ENCODE measurements around the gene IP6K3. TPM values are rescaled to one million over a fixed set of nuclear protein-coding genes. Genes with fewer than 3 reads are reported as not detected.

Gene IP6K3
- polyA plus RNA-seq, 1 donor (not counting 4 experiments of a cell fraction or from before 2014, with no cell fraction given), result not detected

DNA sequence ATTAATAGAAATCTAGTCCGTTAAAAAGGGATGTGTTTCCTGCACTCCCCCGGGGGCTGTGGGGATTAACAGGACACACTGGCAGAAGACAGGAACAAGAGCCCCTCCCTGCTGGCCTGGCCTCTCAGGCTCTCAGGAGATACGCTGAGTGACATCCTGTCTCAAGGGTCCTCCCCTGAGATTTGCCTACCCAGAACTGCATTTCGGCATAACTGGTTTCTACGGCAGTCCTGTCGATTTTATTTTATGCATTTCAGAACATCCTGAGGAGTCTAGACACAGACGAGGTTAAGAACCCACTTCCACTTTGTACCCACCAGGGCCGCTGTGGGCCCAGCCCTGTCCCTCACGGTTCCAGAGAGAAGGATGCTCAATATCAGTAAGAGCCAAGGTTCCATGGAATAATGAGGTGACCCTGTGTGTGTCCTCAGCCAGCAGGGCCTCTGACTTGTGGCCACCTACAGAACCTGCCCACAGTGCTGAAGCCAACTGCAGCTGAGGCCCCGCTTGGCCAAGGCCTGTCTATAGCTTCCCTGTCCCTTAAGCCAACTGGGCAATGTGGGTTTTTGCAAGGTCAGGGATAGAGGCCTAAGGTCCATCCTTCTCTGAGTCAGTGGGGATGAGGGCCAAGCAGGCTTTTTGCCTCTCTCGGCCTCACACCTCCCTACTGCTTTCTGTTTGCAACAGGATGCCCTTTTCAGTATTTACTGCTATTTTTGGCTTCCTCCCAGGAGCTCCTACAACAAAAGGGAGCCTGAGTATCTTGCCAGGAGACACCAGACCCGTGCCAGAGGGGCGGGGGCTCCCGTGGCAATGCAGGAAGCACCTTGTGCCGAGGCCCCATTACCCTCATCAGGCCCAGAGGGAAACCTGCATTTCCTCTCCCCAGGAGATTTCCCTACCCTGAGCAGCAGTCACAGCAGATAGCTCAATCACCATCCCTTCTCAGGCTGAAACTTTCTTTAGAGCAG lies 49.9 kb downstream of the IP6K3 start:
- TF ChIP-seq, protein P1, sequence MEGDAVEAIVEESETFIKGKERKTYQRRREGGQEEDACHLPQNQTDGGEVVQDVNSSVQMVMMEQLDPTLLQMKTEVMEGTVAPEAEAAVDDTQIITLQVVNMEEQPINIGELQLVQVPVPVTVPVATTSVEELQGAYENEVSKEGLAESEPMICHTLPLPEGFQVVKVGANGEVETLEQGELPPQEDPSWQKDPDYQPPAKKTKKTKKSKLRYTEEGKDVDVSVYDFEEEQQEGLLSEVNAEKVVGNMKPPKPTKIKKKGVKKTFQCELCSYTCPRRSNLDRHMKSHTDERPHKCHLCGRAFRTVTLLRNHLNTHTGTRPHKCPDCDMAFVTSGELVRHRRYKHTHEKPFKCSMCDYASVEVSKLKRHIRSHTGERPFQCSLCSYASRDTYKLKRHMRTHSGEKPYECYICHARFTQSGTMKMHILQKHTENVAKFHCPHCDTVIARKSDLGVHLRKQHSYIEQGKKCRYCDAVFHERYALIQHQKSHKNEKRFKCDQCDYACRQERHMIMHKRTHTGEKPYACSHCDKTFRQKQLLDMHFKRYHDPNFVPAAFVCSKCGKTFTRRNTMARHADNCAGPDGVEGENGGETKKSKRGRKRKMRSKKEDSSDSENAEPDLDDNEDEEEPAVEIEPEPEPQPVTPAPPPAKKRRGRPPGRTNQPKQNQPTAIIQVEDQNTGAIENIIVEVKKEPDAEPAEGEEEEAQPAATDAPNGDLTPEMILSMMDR (optimal IDR thresholded peaks at IDR 0.05 in 1 of 3, IDR thresholded peaks at IDR 0.05 in 1 of 3, conservative IDR thresholded peaks at IDR 0.05 in 1 of 3; ENCODE audit: extremely low read depth in 1 of 3, insufficient read depth in 2 of 3, low read length in 3 of 3), result no peak
- no peak for TF ChIP-seq EZH2 (IDR thresholded peaks at IDR 0.05; ENCODE audit: low read length)
- Histone ChIP-seq H3K27me3 (ENCODE audit: control insufficient read depth, extremely low read depth, insufficient read depth, low read length) (no peaks in the 10 kb centered on the region), H2AFZ (ENCODE audit: control insufficient read depth, low read length) (no peak overlapping the region), H3K4me3 (ENCODE audit: control insufficient read depth in 2 of 3, extremely low read depth in 1 of 3, insufficient read depth in 2 of 3, low read depth in 1 of 3, low read length in 3 of 3) (no peak overlapping the region), H3K9me3 (ENCODE audit: control insufficient read depth, low read depth, low read length) (no peaks in the 10 kb centered on the region), H3K27ac (ENCODE audit: control insufficient read depth, insufficient read depth, low read length) (peak overlapping the region; percentile 89), H3K4me1 (ENCODE audit: control insufficient read depth, extremely low read depth, insufficient read depth, low read length) (peaks cover 59% of the 10 kb centered on the region), H3K36me3 (ENCODE audit: control insufficient read depth in 2 of 2, extremely low read depth in 1 of 2, insufficient read depth in 2 of 2, low read length in 2 of 2) (peaks cover 40 to 60% of the 10 kb centered on the region in 2 experiments), H3K79me2 (ENCODE audit: control insufficient read depth, insufficient read depth, low read length) (no peaks in the 10 kb centered on the region), H4K20me1 (ENCODE audit: control insufficient read depth, extremely low read depth, insufficient read depth, low read length) (peaks cover 6% of the 10 kb centered on the region), H3K9me1 (ENCODE audit: control insufficient read depth, extremely low read depth, insufficient read depth, low read length) (no peaks in the 10 kb centered on the region), H3K4me2 (ENCODE audit: control insufficient read depth, extremely low read depth, insufficient read depth, low read depth, low read length) (no peak overlapping the region), H3K9ac (ENCODE audit: control insufficient read depth, extremely low read depth, insufficient read depth, low read length) (peak overlapping the region; percentile 24)
- DNase-seq (ENCODE audit: low read depth, low spot score), result no peak
- dilution Hi-C loops (cut with MboI; ENCODE audit: extremely low pct_ligation_motif_present, low sequenced_read_pairs), result no loop called here
- FAIRE-seq, result no peak

GRCh38 chr6:33696076-33696475 lies 50.6 kb downstream of the IP6K3 start:
- FAIRE-seq (no peak), DNase-seq (ENCODE audit: low read depth, low spot score) (no peak)
- Histone ChIP-seq H2AFZ (ENCODE audit: control insufficient read depth, low read length) (no peak overlapping the region), H3K9me1 (ENCODE audit: control insufficient read depth, extremely low read depth, insufficient read depth, low read length) (no peaks in the 10 kb centered on the region), H4K20me1 (ENCODE audit: control insufficient read depth, extremely low read depth, insufficient read depth, low read length) (peaks cover 6% of the 10 kb centered on the region), H3K4me2 (ENCODE audit: control insufficient read depth, extremely low read depth, insufficient read depth, low read depth, low read length) (no peak overlapping the region), H3K4me3 (ENCODE audit: control insufficient read depth in 2 of 3, extremely low read depth in 1 of 3, insufficient read depth in 2 of 3, low read depth in 1 of 3, low read length in 3 of 3) (no peak overlapping the region), H3K36me3 (ENCODE audit: control insufficient read depth in 2 of 2, extremely low read depth in 1 of 2, insufficient read depth in 2 of 2, low read length in 2 of 2) (peaks cover 48 to 65% of the 10 kb centered on the region in 2 experiments), H3K4me1 (ENCODE audit: control insufficient read depth, extremely low read depth, insufficient read depth, low read length) (peaks cover 59% of the 10 kb centered on the region), H3K27ac (ENCODE audit: control insufficient read depth, insufficient read depth, low read length) (peak overlapping the region; percentile 89), H3K9ac (ENCODE audit: control insufficient read depth, extremely low read depth, insufficient read depth, low read length) (peak overlapping the region; percentile 13), H3K27me3 (ENCODE audit: control insufficient read depth, extremely low read depth, insufficient read depth, low read length) (no peaks in the 10 kb centered on the region), H3K9me3 (ENCODE audit: control insufficient read depth, low read depth, low read length) (no peaks in the 10 kb centered on the region), H3K79me2 (ENCODE audit: control insufficient read depth, insufficient read depth, low read length) (no peaks in the 10 kb centered on the region)
- TF ChIP-seq EZH2 (IDR thresholded peaks at IDR 0.05; ENCODE audit: low read length), result no peak
- TF ChIP-seq, protein P1 (optimal IDR thresholded peaks at IDR 0.05 in 1 of 3, IDR thresholded peaks at IDR 0.05 in 1 of 3, conservative IDR thresholded peaks at IDR 0.05 in 1 of 3; ENCODE audit: extremely low read depth in 1 of 3, insufficient read depth in 2 of 3, low read length in 3 of 3), result no peak
- dilution Hi-C loops (cut with MboI; ENCODE audit: extremely low pct_ligation_motif_present, low sequenced_read_pairs), result no loop called here

Measured in keratinocyte (primary cell).